BJ (cell line): Measurements from ENCODE around the gene ZNF425. TPM values are rescaled to one million over a fixed set of nuclear protein-coding genes. Genes with fewer than 3 reads are reported as not detected.

Source experiments
- CTCF ChIA-PET: fragments of 350-600 bp; formaldehyde crosslinking; extraction: SDS; loops from one replicate; lab custom pipeline; 2021; ENCODE audit warnings: antibody characterized with exemption, inconsistent platforms; lab: Yijun Ruan, JAX
- POLR2A ChIA-PET: fragments of 300-600 bp; sonication (Branson Sonifier 250); formaldehyde crosslinking; extraction: SDS; loops from one replicate; lab custom pipeline; 2021; ENCODE audit warnings: antibody characterized with exemption; lab: Charles Lee
- DNase-seq: peaks from one replicate; pipeline ENCODE4 v3.0.0-alpha.2; 2011; ENCODE audit warnings: low read depth
- H3K27me3 ChIP-seq: 2 replicates; pipeline ENCODE4 v1.6.0; 2011; ENCODE audit warnings: low read length; ENCODE audit not compliant: control insufficient read depth, insufficient read depth
- H3K36me3 ChIP-seq: 2 replicates; pipeline ENCODE4 v1.5.1; 2011; ENCODE audit warnings: low read length; ENCODE audit not compliant: control insufficient read depth, insufficient read depth
- H3K4me3 ChIP-seq: 2 replicates; pipeline ENCODE4 v1.5.1; 2011; ENCODE audit warnings: low read depth, mild to moderate bottlenecking, control low read depth, low read length
- CTCF ChIP-seq: IDR thresholded peaks from 2 replicates; pipeline ENCODE4 v1.5.1; 2011; ENCODE audit warnings: low read depth, mild to moderate bottlenecking, control low read depth, inconsistent platforms, low read length, moderate library complexity; ENCODE audit not compliant: insufficient read depth
- polyA plus RNA-seq: library from polyadenylated mRNA; depleted of rRNA; stranded (reverse); fragments of >200 nt; gene quantifications from 2 replicates; pipeline ENCODE4 v1.2.3, GENCODE V29; 2011

Gene ZNF425
- polyA plus RNA-seq, 1 experiment, result 2.0 TPM

DNA sequence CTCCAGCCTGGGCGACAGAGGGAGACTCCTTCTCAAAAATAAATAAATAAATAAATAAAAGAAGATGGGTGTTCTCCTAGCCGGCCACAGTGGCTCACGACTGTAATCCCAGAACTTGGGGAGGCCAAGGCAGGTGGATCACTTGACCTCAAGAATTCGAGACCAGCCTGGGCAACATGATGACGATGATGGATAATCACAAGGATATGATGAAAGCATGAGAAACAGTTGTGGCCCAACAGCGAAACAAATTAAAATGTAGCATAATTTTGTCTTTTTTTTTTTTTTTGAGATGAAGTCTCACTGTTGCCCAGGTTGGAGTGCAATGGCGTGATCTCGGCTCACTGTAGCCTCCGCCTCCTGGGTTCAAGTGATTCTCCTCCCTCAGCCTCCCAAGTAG is 48.5 kb downstream of the ZNF425 start:
- POLR2A ChIA-PET, result no interaction called here
- no peak for TF ChIP-seq CTCF
- Histone ChIP-seq H3K27me3 (no peaks in the 10 kb centered on the region), H3K36me3 (peaks cover 2% of the 10 kb centered on the region), H3K4me3 (no peak overlapping the region)
- CTCF ChIA-PET, result interaction anchor here (1.2 kb wide), 1 partner anchor 12 kb away, joined by 3 read pairs; no protein-coding TSS in a partner anchor
- no peak for DNase-seq

GRCh38 chr7:149075286-149075685 is 50.8 kb downstream of the ZNF425 start:
- ChIA-PET POLR2A (no interaction called here), CTCF (interaction anchor here (1.2 to 3.9 kb wide), 2 partner anchors 10 to 68 kb away, joined by 4 to 17 read pairs; no protein-coding TSS in a partner anchor)
- DNase-seq, result no peak

DNA sequence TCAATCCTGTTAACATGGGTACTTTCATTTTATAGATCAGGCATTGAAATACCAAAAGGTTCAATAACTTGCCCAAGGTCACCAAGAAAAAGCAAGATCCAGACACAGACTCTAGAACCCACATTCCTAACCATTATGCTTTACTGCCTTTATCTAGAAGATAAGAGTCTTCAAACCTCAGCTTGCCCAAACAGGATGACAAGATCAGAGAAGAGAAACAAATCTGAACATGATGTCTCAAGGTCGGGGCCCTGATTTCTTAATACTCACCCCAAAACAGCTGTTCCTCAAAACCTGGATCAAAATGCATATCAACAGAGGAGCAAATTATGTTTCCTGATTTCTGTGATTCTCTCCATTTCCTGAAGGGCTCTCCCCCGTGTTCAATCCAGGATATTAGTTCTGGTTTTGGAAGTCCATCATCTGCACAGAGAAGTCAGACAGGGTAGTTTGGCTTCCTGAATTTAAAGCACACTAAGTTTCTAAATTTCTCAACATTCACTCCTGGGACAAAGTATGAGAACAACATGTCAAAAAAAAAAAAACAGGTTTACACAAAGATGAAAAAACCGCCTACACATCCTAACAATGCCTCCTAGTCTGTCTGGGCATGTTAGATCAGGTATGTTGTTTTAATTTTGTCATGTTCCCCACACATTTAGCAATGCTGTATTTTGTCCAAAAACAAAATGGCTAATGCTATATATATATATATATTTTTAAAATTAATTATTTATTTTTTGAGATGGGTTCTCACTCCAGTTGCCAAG is 51.8 kb downstream of the ZNF425 start:
- Histone ChIP-seq H3K36me3 (peaks cover 20% of the 10 kb centered on the region), H3K4me3 (no peak overlapping the region), H3K27me3 (no peaks in the 10 kb centered on the region)
- ChIA-PET CTCF (interaction anchor here (1.2 to 3.9 kb wide), 2 partner anchors 9 to 67 kb away, joined by 4 to 17 read pairs; no protein-coding TSS in a partner anchor), POLR2A (no interaction called here)
- no peak for TF ChIP-seq CTCF
- no peak for DNase-seq

More at GRCh38 chr7:149075286-149075685, 50.8 kb downstream of the ZNF425 start:
- no peak for TF ChIP-seq CTCF
- H3K4me3 ChIP-seq, result no peak overlapping the region
- no peaks in the 10 kb centered on the region for H3K27me3 ChIP-seq
- peaks cover 18% of the 10 kb centered on the region for H3K36me3 ChIP-seq

DNA sequence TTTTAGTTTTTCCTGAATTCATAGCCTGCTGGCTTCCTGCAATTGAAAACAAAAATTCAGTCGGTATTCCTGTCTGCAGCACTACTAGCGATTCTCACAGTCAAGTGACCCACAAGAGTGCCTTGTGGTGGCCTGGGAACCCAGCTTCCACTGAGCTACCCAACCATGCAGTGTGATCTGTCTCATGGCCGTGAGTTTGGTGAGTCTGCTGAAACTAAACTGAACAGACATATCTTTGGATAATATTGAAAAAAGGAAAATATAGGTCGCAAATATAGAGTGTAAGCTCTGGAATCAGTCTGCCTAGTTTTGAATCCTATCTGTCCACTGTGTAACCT is 53.7 kb downstream of the ZNF425 start:
- Histone ChIP-seq H3K36me3 (peaks cover 20% of the 10 kb centered on the region), H3K4me3 (no peak overlapping the region), H3K27me3 (no peaks in the 10 kb centered on the region)
- no peak for TF ChIP-seq CTCF
- POLR2A ChIA-PET, result no interaction called here
- no peak for DNase-seq
- CTCF ChIA-PET, result interaction anchor here (0.7 to 1.1 kb wide), 3 partner anchors 13 to 435 kb away, joined by 3 read pairs; no protein-coding TSS in a partner anchor

DNA sequence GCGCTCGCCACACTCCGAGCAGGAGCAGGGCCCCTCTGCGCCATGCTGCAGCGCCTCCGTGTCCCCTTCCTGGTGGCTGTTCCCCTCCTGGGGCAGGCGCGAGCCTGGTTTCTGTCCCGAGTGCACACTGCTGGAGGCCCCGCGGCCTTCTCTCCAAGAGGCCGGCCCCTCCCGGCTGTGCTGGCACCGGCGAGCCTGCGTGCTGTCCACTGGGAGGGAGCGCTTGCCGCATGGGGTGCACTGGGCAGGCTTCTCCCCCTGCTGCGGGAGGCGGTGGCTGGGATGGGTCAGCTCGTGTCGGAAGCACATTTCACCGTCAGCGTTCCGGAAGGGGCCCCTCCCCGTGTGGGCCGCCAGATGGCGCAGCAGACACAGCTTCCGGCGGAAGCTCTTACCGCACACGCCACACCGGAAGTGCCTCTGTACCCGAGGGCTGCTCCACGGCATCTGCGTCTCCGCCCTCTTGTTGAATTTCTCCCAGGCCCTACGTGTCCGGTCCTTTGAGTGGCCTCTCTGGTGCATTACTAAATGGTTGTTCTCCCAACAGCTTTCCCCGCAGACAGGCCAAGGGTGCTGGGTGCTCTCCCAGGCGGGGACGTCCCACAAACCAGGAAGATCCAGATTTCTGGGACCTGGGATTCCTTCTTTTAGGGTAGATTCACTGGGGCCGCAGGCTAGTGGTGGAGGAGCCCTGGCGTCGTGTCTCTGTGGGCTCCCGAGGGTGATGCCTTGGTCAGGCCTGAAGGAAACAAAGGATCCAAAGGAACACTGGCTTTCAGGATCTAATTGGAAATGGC is 54.3 kb downstream of the ZNF425 start:
- no peak overlapping the region for H3K4me3 ChIP-seq
- no peak for DNase-seq
- peaks cover 20% of the 10 kb centered on the region for H3K36me3 ChIP-seq
- no peaks in the 10 kb centered on the region for H3K27me3 ChIP-seq
- TF ChIP-seq CTCF, result peak; percentile 21; the same call in 1 of the 2 replicates
- ChIA-PET POLR2A (no interaction called here), CTCF (interaction anchor here (0.7 to 1.8 kb wide), 4 partner anchors 13 to 435 kb away, joined by 3 to 5 read pairs (median 3); no protein-coding TSS in a partner anchor)
